ENCODE results near the gene GAD1. TPM values are rescaled to one million over a fixed set of nuclear protein-coding genes. Genes with fewer than 3 reads are reported as not detected.

The GAD1 gene
- total RNA-seq, 1 donor from 2014 or later: not detected

DNA sequence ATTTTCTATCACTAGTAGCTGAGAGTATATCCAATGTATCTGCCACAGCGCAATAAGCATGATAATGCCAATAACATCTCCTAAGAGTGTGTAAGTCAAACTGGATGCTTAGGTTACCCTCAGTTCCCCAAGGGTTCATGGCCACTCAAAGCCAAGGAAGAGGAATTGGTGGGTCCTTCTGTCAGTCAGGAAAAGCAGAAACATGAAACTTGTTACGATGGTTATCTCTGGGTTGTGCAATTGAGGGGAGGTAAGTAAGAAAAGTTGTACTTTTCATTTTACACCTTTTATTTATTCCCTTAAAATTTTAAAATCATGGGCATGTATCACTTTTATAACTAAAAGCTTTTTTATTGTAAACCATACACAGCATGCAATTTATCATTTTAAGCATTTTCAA lies 10.1 kb upstream of the GAD1 start:
- H3K9me3 ChIP-seq (replicated peaks): no peaks in the 10 kb centered on the region
- no peak overlapping the region for H3K4me3 ChIP-seq
- no peaks in the 10 kb centered on the region for H3K36me3 ChIP-seq
- no peak for DNase-seq
- H3K4me1 ChIP-seq: no peaks in the 10 kb centered on the region
- H3K27me3 ChIP-seq (ENCODE audit: low read depth): peaks cover 70% of the 10 kb centered on the region
- intact Hi-C loops (cut with micrococcal nuclease): no loop called here
- TF ChIP-seq, protein P1, sequence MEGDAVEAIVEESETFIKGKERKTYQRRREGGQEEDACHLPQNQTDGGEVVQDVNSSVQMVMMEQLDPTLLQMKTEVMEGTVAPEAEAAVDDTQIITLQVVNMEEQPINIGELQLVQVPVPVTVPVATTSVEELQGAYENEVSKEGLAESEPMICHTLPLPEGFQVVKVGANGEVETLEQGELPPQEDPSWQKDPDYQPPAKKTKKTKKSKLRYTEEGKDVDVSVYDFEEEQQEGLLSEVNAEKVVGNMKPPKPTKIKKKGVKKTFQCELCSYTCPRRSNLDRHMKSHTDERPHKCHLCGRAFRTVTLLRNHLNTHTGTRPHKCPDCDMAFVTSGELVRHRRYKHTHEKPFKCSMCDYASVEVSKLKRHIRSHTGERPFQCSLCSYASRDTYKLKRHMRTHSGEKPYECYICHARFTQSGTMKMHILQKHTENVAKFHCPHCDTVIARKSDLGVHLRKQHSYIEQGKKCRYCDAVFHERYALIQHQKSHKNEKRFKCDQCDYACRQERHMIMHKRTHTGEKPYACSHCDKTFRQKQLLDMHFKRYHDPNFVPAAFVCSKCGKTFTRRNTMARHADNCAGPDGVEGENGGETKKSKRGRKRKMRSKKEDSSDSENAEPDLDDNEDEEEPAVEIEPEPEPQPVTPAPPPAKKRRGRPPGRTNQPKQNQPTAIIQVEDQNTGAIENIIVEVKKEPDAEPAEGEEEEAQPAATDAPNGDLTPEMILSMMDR (IDR thresholded peaks at IDR 0.05; ENCODE audit: borderline replicate concordance): no peak
- no peak overlapping the region for H3K27ac ChIP-seq (replicated peaks)

DNA sequence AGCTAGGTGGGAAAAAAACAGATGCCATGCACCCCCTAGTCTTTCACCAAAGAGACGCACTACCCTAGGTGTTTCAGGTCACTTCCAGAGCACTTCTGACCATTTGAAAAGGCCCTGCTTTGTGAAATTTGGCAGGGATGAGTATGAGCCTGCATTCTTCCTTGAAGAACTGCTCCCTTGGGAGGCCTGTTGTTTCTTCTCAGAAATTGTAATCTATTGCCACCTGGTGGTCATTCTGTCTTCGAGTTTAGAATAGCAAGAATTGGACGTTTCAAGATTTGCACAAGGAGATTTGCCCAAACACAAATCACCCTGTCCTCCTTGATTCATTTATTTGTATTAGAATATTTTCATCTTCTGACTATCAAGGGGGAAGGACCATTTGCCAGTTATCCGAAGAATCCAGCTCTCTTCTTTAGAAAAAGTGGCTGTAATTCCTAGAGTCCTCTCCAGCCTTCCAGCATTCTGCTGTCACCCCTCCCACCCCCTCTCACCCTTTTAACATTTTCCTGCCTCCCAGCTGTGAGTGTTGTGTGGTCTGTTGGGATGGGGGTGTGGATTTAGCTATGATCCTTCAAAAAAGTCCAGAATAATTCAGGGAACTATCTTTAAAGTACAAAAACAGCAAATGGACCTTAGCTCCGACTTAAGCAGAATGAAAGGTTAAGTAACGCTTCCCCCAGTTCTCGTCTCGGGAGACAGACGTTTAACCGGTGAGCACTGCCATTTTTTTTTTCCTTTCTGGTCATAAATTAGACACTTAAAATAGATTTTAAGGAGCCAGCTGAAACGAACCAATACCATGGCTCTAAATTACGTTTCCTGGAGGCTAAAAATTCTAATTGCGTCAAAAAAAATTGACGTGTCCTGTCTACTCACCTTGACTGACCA lies 3.7 kb upstream of the GAD1 start:
- H3K27me3 ChIP-seq (ENCODE audit: low read depth): peaks cover 97% of the 10 kb centered on the region
- no peak overlapping the region for H3K4me3 ChIP-seq
- no peak for DNase-seq
- H3K4me1 ChIP-seq: peaks cover 42% of the 10 kb centered on the region
- H3K36me3 ChIP-seq: no peaks in the 10 kb centered on the region
- H3K9me3 ChIP-seq (replicated peaks): no peaks in the 10 kb centered on the region
- H3K27ac ChIP-seq (replicated peaks): no peak overlapping the region
- intact Hi-C loops (cut with micrococcal nuclease): loop anchor here (5.0 to 10.0 kb wide), 3 partner anchors 326 to 448 kb away; no protein-coding TSS in a partner anchor
- TF ChIP-seq, protein P1 (IDR thresholded peaks at IDR 0.05; ENCODE audit: borderline replicate concordance): peak; percentile 81

- H3K4me3 ChIP-seq: no peak overlapping the region
- H3K4me1 ChIP-seq: peaks cover 51% of the 10 kb centered on the region
- no peak overlapping the region for H3K27ac ChIP-seq (replicated peaks)
- TF ChIP-seq, protein P1 (IDR thresholded peaks at IDR 0.05; ENCODE audit: borderline replicate concordance): no peak
- no peaks in the 10 kb centered on the region for H3K36me3 ChIP-seq
- H3K9me3 ChIP-seq (replicated peaks): no peaks in the 10 kb centered on the region
- intact Hi-C loops (cut with micrococcal nuclease): loop anchor here (5.0 to 10.0 kb wide), 3 partner anchors 327 to 449 kb away; no protein-coding TSS in a partner anchor
- H3K27me3 ChIP-seq (ENCODE audit: low read depth): peaks cover 97% of the 10 kb centered on the region
- DNase-seq: no peak
These were observed 2.8 kb upstream of the GAD1 start for GRCh38 chr2:170813611-170814532.

- no peak for DNase-seq
- intact Hi-C loops (cut with micrococcal nuclease): loop anchor here (5.0 to 10.0 kb wide), 3 partner anchors 327 to 450 kb away; no protein-coding TSS in a partner anchor
- Histone ChIP-seq H3K4me3 (no peak overlapping the region), H3K36me3 (no peaks in the 10 kb centered on the region), H3K9me3 (replicated peaks) (no peaks in the 10 kb centered on the region), H3K4me1 (peaks cover 52% of the 10 kb centered on the region), H3K27me3 (ENCODE audit: low read depth) (peaks cover 97% of the 10 kb centered on the region), H3K27ac (replicated peaks) (no peak overlapping the region)
- TF ChIP-seq, protein P1 (IDR thresholded peaks at IDR 0.05; ENCODE audit: borderline replicate concordance): no peak
These were observed 2.0 kb upstream of the GAD1 start for GRCh38 chr2:170814533-170815230.

DNA sequence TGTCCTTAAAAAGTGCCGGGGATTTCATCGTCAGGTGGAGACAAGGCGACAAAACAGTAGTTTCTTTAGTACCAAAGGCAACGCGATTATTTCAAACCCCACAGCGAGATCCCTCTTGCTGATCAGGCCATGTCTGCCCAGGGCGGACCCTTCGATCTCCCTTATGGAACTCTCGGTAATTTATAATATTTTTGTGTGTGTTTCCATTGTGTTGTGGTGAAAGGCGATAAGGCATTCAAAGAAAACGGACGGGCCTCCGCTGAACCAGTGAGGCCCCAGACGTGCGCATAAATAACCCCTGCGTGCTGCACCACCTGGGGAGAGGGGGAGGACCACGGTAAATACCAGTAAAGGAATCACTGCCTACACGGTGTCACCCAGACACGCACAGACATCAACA lies 1.4 kb upstream of the GAD1 start:
- H3K27ac ChIP-seq (replicated peaks): no peak overlapping the region
- intact Hi-C loops (cut with micrococcal nuclease): loop anchor here (10.0 kb wide), 2 partner anchors 411 to 451 kb away; no protein-coding TSS in a partner anchor
- peak overlapping the region; percentile 59 for H3K4me3 ChIP-seq
- peaks cover 97% of the 10 kb centered on the region for H3K27me3 ChIP-seq (ENCODE audit: low read depth)
- H3K9me3 ChIP-seq (replicated peaks): no peaks in the 10 kb centered on the region
- H3K36me3 ChIP-seq: no peaks in the 10 kb centered on the region
- TF ChIP-seq, protein P1 (IDR thresholded peaks at IDR 0.05; ENCODE audit: borderline replicate concordance): no peak
- peaks cover 59% of the 10 kb centered on the region for H3K4me1 ChIP-seq
- no peak for DNase-seq

All from left ventricle myocardium inferior (tissue), 1 donor.